Measurements from ENCODE around the gene GRK3.
"Not testable (repeated sequence)": the region's sequence is repeated elsewhere in the genome, so short reads cannot be mapped to it uniquely, and the experiment has no call there.

GRK3 gene

DNA sequence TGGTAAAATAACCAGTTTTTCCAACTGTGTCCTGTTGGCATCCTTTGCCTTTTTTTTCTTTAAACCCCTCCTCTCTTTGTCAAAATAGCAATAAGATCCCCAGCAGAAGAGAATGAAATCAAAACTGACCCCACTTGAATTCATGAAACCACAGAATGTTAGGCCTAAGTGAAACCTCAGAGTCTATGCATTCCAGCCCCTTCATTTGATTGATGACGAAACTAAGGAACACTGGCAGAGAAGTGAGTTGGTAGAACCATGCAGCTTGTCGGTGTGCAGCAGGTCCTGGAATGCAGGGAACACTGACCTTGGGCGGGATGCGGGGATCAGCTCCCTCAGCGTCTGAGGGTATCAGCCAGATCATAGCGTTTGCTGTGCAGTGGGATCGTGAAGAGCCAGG lies 57.5 kb downstream of the GRK3 start:
- no peak for TF ChIP-seq CTCF (IDR thresholded peaks at IDR 0.05; ENCODE audit: extremely low read depth, insufficient read depth, missing control alignments)

DNA sequence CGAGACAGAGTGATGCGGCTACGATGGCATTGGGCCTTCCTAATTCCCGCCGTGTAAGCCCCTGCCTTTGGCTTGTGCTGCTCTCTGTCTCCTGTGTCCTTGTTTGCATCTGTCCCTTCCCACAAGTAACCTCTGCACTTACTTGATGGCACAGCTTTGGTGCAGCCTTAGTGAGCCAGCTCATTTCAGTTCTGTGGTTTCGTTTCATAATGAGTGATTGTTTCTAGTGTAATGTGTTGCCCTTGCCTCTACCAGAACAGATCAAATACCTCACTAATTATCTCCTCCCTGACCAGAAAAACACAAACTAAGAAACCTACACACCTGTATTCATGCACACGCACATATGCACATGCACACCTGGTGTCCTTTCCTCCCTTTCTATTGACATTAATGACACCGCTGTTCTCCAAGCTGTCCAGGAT lies 58.8 kb downstream of the GRK3 start:
- DNase-seq (ENCODE audit: low spot score): peak; percentile 47
- TF ChIP-seq CTCF (IDR thresholded peaks at IDR 0.05; ENCODE audit: extremely low read depth, insufficient read depth, missing control alignments): no peak
- in situ Hi-C loops (cut with MboI; ENCODE audit: low pct_unique_long_range_greater_than_20kb, low sequenced_read_pairs, unreplicated experiment): no loop called here

More for the DNA sequence above, 57.5 kb downstream of the GRK3 start:
- in situ Hi-C loops (cut with MboI; ENCODE audit: low pct_unique_long_range_greater_than_20kb, low sequenced_read_pairs, unreplicated experiment): no loop called here
- no peak for DNase-seq (ENCODE audit: low spot score)

DNA sequence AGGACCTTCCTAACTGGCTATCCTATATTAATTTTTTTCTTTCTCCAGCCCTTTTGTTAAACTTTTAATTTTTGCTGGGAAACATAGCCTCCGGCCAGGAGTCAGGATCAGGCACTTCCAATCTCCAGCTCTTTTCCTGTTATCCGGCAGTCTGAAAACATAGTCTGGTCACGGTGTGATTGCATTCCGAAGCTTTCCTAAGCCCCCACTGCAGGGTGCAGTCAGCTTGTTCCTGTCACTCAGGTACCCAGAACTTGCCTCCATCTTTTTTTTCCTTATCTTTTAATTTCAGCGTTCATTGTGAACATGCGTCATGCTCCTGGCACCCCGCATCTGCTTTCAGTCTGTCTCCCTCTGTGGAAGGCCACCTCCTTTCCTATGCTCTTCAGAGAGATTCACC lies 59.4 kb downstream of the GRK3 start:
- no peak for DNase-seq (ENCODE audit: low spot score)
- in situ Hi-C loops (cut with MboI; ENCODE audit: low pct_unique_long_range_greater_than_20kb, low sequenced_read_pairs, unreplicated experiment): no loop called here
- no peak for TF ChIP-seq CTCF (IDR thresholded peaks at IDR 0.05; ENCODE audit: extremely low read depth, insufficient read depth, missing control alignments)

DNA sequence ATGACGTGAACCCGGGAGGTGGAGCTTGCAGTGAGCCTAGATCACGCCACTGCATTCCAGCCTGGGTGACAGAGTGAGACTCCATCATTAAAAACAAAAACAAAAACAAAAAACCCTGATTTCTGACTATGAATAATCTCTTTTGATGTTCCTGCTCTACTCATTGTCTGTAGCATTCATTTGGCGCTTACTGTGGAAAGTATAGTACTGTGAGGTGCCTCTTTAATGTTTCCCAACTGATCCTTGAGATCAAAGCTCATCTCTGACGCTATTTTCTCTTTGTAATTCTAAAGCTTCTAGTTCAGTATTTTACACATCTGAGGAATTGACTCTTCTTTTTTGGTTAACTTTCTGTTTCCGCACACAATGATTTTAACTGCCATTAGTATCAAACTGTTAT lies 60.0 kb downstream of the GRK3 start:
- TF ChIP-seq CTCF (IDR thresholded peaks at IDR 0.05; ENCODE audit: extremely low read depth, insufficient read depth, missing control alignments): no peak
- DNase-seq (ENCODE audit: low spot score): no peak
- in situ Hi-C loops (cut with MboI; ENCODE audit: low pct_unique_long_range_greater_than_20kb, low sequenced_read_pairs, unreplicated experiment): no loop called here

GRCh38 chr22:25625747-25626623 lies 61.5 kb downstream of the GRK3 start:
- in situ Hi-C loops (cut with MboI; ENCODE audit: low pct_unique_long_range_greater_than_20kb, low sequenced_read_pairs, unreplicated experiment); DNase-seq (ENCODE audit: low spot score): not testable (repeated sequence)

DNA sequence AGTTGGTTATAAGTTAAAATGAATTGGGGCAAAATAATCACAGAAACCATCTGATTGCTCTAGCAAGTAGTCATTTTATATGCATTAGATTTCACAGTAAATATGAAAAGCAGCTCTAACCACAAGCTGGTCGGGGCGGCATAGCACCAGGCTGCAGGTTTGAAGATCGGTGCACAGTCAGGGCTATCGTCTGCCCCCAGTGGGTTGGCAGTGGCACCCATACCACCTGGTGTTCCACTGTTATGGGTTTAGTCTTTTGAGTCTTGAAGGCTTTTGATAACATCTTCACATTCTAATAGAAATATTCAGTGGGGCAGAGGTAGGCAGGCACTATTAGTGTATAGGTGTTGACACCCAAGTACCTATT lies 62.1 kb downstream of the GRK3 start:
- in situ Hi-C loops (cut with MboI; ENCODE audit: low pct_unique_long_range_greater_than_20kb, low sequenced_read_pairs, unreplicated experiment): no loop called here
- DNase-seq (ENCODE audit: low spot score): no peak
- no peak for TF ChIP-seq CTCF (IDR thresholded peaks at IDR 0.05; ENCODE audit: extremely low read depth, insufficient read depth, missing control alignments)

GRCh38 chr22:25627271-25627852 lies 62.9 kb downstream of the GRK3 start:
- in situ Hi-C loops (cut with MboI; ENCODE audit: low pct_unique_long_range_greater_than_20kb, low sequenced_read_pairs, unreplicated experiment): no loop called here
- TF ChIP-seq CTCF (IDR thresholded peaks at IDR 0.05; ENCODE audit: extremely low read depth, insufficient read depth, missing control alignments): no peak
- DNase-seq (ENCODE audit: low spot score): no peak

Measured in GM13977 (cell line).